ENCODE measurements around the gene SHISAL1. TPM values are rescaled to one million over a fixed set of nuclear protein-coding genes. Genes with fewer than 3 reads are reported as not detected.

Gene SHISAL1
- total RNA-seq, 3 donors from 2014 or later = 0.32 to 1.2 (median 0.33) TPM

DNA sequence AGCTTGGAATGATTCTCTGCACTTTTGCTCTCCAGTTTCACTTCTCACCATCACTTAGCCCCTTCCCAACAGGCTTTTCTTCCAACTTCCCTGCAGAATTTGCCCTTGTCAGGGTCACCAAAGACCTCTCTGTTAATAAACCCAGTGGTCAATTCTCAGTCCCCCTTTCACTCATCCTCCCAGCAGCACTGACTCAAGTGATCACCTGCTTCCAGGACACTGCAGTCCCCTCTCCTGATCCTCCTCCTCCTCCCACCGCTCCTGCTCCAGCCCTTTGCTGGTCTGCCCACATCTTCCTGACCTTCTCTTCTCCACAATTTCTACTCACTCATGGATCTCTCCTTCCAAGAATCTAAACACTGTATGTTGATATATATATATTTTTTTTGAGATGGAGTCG is 57.9 kb downstream of the SHISAL1 start:
- H3K4me3 ChIP-seq = no peak overlapping the region
- no peak overlapping the region for H3K27ac ChIP-seq
- TF ChIP-seq POLR2AphosphoS5 (IDR thresholded peaks at IDR 0.05) = no peak
- H3K36me3 ChIP-seq = no peaks in the 10 kb centered on the region
- peaks cover under 1 to 3% of the 10 kb centered on the region in 2 donors for H3K9me3 ChIP-seq
- H3K27me3 ChIP-seq = peaks cover 0 to 4% of the 10 kb centered on the region in 2 donors
- intact Hi-C loops (cut with DNase I; ENCODE audit: low total_unique reads) = no loop called here
- no peaks in the 10 kb centered on the region for H3K4me1 ChIP-seq
- DNase-seq (ENCODE audit: low spot score in 2 of 2) = no peak

DNA sequence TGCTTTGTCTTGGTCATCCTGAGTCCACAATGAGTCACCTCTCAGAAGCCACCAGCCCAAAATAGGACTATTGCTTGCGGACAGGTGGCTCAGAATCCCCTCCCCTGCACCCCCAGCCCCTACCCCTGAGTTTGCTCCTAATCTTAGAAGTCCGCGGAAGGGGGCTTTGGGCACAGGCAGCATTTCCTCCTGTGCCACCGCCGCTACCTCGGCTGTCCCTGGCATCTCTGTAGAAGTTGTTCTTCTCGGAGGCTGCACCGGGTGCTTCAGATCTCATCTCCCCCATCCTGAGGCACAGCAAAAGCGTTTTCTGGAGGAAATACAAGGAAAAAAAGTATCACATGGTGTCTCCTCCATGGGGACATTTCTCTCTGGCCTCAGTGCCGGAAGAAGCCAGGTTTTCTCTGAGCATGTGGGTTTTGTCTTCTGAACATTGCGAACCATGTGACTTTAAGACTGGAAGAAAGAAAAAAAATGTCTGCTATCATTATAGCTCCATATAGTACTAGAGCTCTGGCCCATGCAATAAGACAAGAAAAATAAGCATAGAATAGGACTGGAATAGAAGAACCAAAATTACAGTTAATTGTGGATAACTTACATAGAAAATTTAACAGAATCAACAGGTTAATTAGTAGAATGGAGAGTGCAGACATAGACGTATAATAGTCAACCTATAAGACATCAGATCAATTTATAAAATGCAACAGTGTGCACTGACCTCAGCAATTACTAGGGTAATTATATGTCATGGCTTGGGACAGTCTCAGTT is 63.2 kb downstream of the SHISAL1 start:
- H3K9me3 ChIP-seq = peaks cover 9 to 10% of the 10 kb centered on the region in 2 donors
- H3K4me3 ChIP-seq = no peak overlapping the region
- no peak for TF ChIP-seq POLR2AphosphoS5 (IDR thresholded peaks at IDR 0.05)
- TF ChIP-seq POLR2A (IDR thresholded peaks at IDR 0.05) = no peak
- TF ChIP-seq, protein P1, sequence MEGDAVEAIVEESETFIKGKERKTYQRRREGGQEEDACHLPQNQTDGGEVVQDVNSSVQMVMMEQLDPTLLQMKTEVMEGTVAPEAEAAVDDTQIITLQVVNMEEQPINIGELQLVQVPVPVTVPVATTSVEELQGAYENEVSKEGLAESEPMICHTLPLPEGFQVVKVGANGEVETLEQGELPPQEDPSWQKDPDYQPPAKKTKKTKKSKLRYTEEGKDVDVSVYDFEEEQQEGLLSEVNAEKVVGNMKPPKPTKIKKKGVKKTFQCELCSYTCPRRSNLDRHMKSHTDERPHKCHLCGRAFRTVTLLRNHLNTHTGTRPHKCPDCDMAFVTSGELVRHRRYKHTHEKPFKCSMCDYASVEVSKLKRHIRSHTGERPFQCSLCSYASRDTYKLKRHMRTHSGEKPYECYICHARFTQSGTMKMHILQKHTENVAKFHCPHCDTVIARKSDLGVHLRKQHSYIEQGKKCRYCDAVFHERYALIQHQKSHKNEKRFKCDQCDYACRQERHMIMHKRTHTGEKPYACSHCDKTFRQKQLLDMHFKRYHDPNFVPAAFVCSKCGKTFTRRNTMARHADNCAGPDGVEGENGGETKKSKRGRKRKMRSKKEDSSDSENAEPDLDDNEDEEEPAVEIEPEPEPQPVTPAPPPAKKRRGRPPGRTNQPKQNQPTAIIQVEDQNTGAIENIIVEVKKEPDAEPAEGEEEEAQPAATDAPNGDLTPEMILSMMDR (IDR thresholded peaks at IDR 0.05) = no peak
- no peaks in the 10 kb centered on the region for H3K36me3 ChIP-seq
- DNase-seq (ENCODE audit: low spot score in 2 of 2) = peak in 1 of 2 donors; percentile 1
- peaks cover 0 to 3% of the 10 kb centered on the region in 2 donors for H3K27me3 ChIP-seq
- no peak overlapping the region for H3K27ac ChIP-seq
- H3K4me1 ChIP-seq = no peaks in the 10 kb centered on the region
- intact Hi-C loops (cut with DNase I; ENCODE audit: low total_unique reads) = loop anchor here (10.0 kb wide), 1 partner anchor 165 kb away; no protein-coding TSS in a partner anchor

DNA sequence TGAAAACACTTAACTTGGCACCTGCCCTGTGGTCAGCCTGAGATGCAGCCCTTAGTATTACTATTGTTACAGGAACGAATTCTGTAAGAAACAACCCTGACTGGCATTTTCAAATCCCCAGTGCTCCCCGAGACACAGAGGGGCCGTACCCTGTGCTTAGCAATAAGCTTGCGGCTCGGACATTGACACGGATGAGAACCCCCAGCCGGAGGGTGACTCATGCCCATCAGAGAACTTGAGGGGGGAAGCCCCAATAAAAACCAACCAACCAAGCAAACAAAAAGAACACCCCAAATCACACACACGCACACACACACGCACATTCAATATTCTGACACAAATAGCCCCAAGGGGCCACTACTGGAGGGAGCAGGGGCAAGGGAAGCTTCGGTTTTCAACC is 63.8 kb downstream of the SHISAL1 start:
- no peak overlapping the region for H3K27ac ChIP-seq
- H3K9me3 ChIP-seq = peaks cover 9 to 10% of the 10 kb centered on the region in 2 donors
- no peaks in the 10 kb centered on the region for H3K4me1 ChIP-seq
- H3K27me3 ChIP-seq = peaks cover 0 to 8% of the 10 kb centered on the region in 2 donors
- no peak overlapping the region for H3K4me3 ChIP-seq
- intact Hi-C loops (cut with DNase I; ENCODE audit: low total_unique reads) = loop anchor here (10.0 kb wide), 1 partner anchor 164 kb away; no protein-coding TSS in a partner anchor
- H3K36me3 ChIP-seq = no peaks in the 10 kb centered on the region
- DNase-seq (ENCODE audit: low spot score in 2 of 2) = peak in 1 of 2 donors; percentile 1
- TF ChIP-seq POLR2AphosphoS5 (IDR thresholded peaks at IDR 0.05) (no peak), POLR2A (IDR thresholded peaks at IDR 0.05) (no peak)
- TF ChIP-seq, protein P1 (IDR thresholded peaks at IDR 0.05) = no peak

DNA sequence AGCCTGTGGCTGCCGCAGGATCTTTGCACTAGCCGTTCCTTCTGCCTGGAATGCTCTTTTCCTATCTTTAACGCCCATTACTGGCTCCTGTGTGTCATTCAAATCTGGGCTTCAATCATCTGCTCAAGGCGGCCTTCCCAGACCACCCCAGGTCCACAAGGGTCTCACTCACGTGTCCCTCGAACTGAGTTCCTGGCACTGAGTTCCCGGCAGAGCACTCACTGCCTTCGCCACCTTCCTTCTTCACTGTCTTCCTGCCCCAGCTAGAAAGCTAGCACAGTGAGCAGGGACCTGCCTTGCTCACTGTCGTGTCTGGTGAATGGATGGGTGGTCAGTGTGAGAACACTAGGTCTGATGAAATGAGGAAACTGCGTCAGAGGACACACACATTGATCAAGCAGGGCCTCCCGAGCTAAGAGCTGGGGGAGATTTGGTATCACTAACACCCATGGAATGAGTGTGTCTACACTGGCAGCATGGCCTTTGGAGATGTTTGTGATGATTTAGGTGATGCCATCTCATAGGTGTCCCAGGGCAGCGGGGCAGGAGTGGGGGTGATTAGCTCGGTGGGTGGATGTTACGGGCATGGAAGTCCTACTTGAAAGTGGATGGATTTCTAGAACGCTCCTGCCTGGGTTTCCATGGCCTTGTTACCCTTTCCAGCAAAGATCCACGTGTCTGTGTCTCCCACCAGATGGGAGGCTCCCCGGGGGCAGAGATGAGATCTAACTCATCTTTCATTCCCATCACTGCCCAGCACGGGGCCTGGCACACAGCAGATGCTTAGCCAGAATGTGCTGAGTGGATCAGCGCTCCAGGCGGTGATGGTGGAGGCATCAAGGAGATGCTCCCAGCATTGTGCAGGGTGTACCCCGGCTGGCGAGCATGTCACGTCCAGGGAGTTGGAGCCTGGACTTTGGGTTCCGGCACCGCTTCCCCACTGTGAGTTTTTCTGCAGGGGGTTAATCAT is 64.5 kb downstream of the SHISAL1 start:
- Histone ChIP-seq H3K4me1 (no peaks in the 10 kb centered on the region), H3K9me3 (peaks cover 9 to 10% of the 10 kb centered on the region in 2 donors), H3K36me3 (no peaks in the 10 kb centered on the region), H3K4me3 (no peak overlapping the region), H3K27ac (no peak overlapping the region), H3K27me3 (peaks cover 0 to 16% of the 10 kb centered on the region in 2 donors)
- DNase-seq (ENCODE audit: low spot score in 2 of 2) = peak in 1 of 2 donors; percentile 4
- intact Hi-C loops (cut with DNase I; ENCODE audit: low total_unique reads) = loop anchor here (10.0 kb wide), 1 partner anchor 163 kb away; no protein-coding TSS in a partner anchor
- no peak for TF ChIP-seq POLR2A (IDR thresholded peaks at IDR 0.05)
- TF ChIP-seq, protein P1 (IDR thresholded peaks at IDR 0.05) = no peak
- TF ChIP-seq POLR2AphosphoS5 (IDR thresholded peaks at IDR 0.05) = no peak

DNA sequence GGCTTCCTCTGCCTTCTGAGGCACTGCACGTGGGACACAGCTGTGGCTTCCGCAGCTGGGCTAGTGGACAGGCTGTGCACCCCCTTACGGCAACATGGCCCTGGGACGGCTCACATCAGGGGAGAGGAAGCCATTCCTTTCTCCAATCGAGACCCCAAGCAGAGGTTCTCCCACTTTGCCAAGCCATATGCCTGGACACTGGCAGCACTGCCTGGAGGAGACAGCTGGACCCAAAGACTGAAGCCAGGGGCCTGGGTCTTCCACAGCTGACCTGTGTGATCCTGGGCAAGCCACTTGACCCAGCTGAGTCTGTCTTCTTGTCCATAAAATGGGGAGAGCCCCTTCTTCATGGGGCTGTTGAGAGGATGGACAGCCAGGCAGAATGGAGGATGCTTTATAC is 65.4 kb downstream of the SHISAL1 start:
- peak in 1 of 2 donors; percentile 3 for DNase-seq (ENCODE audit: low spot score in 2 of 2)
- H3K27ac ChIP-seq = no peak overlapping the region
- peaks cover 9 to 10% of the 10 kb centered on the region in 2 donors for H3K9me3 ChIP-seq
- H3K27me3 ChIP-seq = peaks cover 0 to 18% of the 10 kb centered on the region in 2 donors
- no peak overlapping the region for H3K4me3 ChIP-seq
- H3K4me1 ChIP-seq = no peaks in the 10 kb centered on the region
- TF ChIP-seq, protein P1 (IDR thresholded peaks at IDR 0.05) = no peak
- TF ChIP-seq POLR2AphosphoS5 (IDR thresholded peaks at IDR 0.05) = no peak
- TF ChIP-seq POLR2A (IDR thresholded peaks at IDR 0.05) = no peak
- H3K36me3 ChIP-seq = no peaks in the 10 kb centered on the region
- intact Hi-C loops (cut with DNase I; ENCODE audit: low total_unique reads) = loop anchor here (10.0 kb wide), 1 partner anchor 163 kb away; no protein-coding TSS in a partner anchor
